Sciatic nerve (tissue), 2 donors: ENCODE results near the gene PLA2G5. TPM values are rescaled to one million over a fixed set of nuclear protein-coding genes. Genes with fewer than 3 reads are reported as not detected.
"Not testable (repeated sequence)": the region's sequence is repeated elsewhere in the genome, so short reads cannot be mapped to it uniquely, and the experiment has no call there.

ENCODE experiments used
- ATAC-seq: fragments of 200-7000 bp; cut with Tn5 transposase; one replicate; pipeline ENCODE4 v1.9.1; 2020; ENCODE audit warnings: mild to moderate bottlenecking, moderate library complexity
- DNase-seq: peaks from one replicate; pipeline ENCODE4 v3.0.0-alpha.2; 2020; ENCODE audit warnings: low spot score
- intact Hi-C: fragments of 100-400 bp; cut with DNase I; formaldehyde crosslinking; loops from one replicate; pipeline ENCODE4 v1.14.2; 2022
- total RNA-seq: library from RNA; stranded (reverse); fragmentation: NEBNext Ultra II Directional; extraction: Animal tissue kit (Norgen Biotek cat#: 25700); gene quantifications from one replicate; pipeline ENCODE4 v1.2.1, GENCODE V29; 2021
- donor health status: DM: no; HTN: no; CAD: no.
- donor health status: DM: no; HTN: no; CAD: no.

Gene PLA2G5
- total RNA-seq, 1 donor from 2014 or later = 1.3 TPM

GRCh38 chr1:20060791-20061190, 9.2 kb upstream of the PLA2G5 start:
- DNase-seq, ATAC-seq, intact Hi-C loops: not testable (repeated sequence)

GRCh38 chr1:20061866-20062265, 8.1 kb upstream of the PLA2G5 start:
- intact Hi-C loops = no loop called here
- ATAC-seq (no peak), DNase-seq (no peak)

DNA sequence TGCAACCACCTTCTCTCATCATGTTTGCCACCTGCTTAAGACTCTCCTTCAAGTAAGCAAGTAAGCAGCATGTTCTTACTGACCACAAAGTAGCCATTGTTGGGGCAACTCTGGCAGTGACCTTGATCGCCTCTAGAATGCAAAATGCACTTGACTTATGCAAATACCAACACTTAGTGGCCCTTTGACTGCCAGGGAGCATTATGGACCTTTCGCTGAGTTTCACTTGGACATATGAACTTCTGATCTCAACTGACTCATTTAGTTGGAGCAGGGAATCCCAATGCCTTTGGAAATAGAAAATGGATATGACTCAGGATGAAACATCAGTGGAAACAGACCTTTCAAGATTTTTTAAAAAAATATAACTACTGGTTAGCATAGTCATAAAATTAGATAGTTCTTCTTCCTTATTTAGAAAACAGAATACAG, 6.1 kb upstream of the PLA2G5 start:
- intact Hi-C loops = no loop called here
- no peak for DNase-seq
- ATAC-seq = no peak

GRCh38 chr1:20068722-20069121, 1.3 kb upstream of the PLA2G5 start:
- no peak for ATAC-seq
- DNase-seq = no peak
- intact Hi-C loops = no loop called here

DNA sequence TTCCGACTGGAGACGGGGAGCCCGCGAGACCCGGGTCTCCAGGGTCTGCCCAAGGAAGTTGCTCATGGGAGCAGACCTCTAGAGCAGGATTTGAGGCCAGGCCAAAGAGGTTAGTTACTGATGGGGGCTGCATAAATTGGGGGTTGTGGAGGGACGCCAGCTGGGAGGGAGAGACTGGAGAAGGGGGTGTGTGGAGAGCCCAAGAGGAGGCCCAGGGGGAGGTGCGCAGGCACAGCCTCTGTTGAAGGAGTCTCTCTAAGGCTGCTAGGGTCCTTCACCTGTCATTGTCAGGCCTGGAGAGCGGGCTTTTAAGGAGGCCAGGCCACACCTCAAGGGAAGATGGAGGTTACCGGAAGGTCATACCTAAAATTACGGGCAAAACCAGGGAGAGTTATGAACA, 363 bp downstream of the PLA2G5 start:
- intact Hi-C loops = no loop called here
- DNase-seq = no peak

DNA sequence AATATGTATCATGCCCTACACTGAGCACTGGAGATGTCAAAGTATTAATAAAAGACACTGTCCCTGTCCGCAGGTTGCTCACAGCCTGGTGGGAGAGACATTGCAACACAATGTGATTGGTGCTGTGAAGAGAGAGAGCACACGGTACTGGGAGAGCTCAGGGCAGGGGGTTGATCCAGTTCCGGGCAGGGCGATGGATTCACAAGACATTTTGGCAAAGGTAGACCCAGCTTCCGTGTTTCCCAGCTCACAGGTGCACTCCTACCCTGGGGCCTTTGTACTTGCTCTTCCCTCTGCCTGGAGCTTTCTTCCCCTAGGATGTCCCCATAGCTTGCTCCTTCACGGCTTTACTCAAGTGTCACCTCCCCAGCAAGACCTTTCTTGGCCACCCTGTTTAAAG, 1.4 kb downstream of the PLA2G5 start:
- DNase-seq = no peak
- intact Hi-C loops = no loop called here
- ATAC-seq = no peak

More for the DNA sequence above, 363 bp downstream of the PLA2G5 start:
- ATAC-seq = peak; percentile 49

DNA sequence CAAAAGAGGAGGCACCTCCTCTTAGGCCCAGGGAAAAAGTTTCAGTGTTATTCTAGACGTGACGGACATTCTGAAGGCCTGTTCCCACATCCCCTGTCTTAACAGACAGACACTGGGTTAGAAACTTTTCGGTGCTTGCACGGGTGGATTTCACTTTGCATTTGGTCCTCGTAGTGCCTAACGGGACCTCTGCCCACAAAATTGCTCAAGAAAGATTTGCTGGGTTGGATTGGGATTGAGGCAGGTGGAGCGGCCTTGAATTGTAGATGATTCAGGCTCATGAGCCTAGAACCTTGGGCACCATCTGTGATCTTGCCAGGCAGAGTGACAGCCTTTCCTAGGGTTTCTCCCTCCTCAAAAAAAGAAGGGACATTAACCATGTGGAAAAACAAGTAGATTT, 2.8 kb downstream of the PLA2G5 start:
- no peak for DNase-seq
- intact Hi-C loops = no loop called here
- no peak for ATAC-seq

- no peak for DNase-seq
Observed at GRCh38 chr1:20073256-20073655, 3.3 kb downstream of the PLA2G5 start.

GRCh38 chr1:20074055-20074724, 4.2 kb downstream of the PLA2G5 start:
- intact Hi-C loops = no loop called here
- ATAC-seq (no peak), DNase-seq (no peak)

More at GRCh38 chr1:20073256-20073655, 3.3 kb downstream of the PLA2G5 start:
- intact Hi-C loops = no loop called here
- no peak for ATAC-seq

DNA sequence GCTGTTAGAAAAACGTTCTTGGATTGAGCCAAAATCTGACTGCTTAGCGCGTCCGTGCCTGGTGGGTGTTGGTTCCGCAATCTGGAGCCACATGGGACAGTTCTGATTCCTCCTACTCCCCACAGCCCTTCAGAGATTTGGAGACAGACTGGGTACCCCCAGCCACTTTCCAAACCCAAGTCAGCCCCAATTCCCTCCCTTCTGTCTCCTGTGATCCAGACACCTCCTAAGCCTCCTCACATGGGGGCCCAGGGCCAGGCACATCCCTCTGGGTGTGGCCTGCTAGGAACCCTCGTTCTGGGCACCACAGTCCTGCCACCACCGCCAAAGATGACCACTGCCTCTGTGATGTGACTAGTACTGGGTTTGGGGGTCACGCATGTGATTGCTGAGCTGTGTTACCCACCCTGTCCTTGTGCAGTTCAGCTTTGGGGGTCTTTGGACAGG, 4.8 kb downstream of the PLA2G5 start:
- intact Hi-C loops = no loop called here
- no peak for DNase-seq
- no peak for ATAC-seq

GRCh38 chr1:20075345-20075744, 5.4 kb downstream of the PLA2G5 start:
- no peak for DNase-seq
- no peak for ATAC-seq
- intact Hi-C loops = no loop called here

GRCh38 chr1:20076223-20076622, 6.2 kb downstream of the PLA2G5 start:
- intact Hi-C loops = no loop called here
- no peak for ATAC-seq
- DNase-seq = no peak

- DNase-seq = no peak
- ATAC-seq = no peak
- intact Hi-C loops = no loop called here
Observed at GRCh38 chr1:20076710-20077461, 6.9 kb downstream of the PLA2G5 start.

DNA sequence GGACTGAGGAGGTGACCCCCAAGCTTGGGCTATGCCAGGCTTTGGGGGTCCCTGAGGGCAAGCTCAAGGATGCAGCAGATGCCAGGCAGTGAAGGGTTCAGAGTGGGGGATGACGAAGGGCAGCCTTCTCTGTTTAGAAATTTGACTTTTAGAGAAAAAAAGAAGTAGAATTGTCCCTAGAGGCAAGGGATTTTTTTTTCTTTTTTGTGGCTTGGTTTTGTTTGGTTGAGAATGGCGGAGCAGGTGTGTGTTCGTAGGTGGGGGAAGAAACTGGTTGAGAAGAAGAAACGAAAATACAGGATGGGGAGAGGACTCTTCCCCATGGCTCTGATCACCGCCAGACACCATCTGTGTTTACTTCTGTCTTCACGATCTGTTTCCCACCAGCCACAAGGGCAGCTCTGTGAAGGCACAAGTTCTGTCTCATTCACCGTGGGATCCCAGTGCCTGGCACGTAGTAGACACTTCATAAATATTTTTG, 8.2 kb downstream of the PLA2G5 start:
- intact Hi-C loops = no loop called here
- DNase-seq = no peak
- no peak for ATAC-seq

DNA sequence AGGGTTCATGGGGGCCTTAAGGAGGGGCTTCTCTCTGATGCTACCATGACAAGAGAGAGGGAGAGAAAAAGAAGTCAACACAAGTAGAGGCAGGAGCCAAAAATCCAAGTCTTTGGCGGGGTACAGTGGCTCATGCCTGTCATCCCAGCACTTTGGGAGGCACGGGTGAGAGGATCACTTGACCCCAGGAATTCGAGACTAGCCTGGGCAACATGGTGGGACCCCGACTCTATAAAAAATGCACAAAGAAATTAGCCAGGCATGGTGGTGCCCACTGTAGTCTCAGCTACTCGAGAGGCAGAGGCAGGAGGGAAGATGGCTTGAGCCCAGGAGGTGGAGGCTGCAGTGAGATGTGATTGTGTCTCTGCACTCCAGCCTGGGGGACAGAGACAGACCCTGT, 8.7 kb downstream of the PLA2G5 start:
- ATAC-seq = no peak
- intact Hi-C loops = no loop called here
- DNase-seq = no peak

DNA sequence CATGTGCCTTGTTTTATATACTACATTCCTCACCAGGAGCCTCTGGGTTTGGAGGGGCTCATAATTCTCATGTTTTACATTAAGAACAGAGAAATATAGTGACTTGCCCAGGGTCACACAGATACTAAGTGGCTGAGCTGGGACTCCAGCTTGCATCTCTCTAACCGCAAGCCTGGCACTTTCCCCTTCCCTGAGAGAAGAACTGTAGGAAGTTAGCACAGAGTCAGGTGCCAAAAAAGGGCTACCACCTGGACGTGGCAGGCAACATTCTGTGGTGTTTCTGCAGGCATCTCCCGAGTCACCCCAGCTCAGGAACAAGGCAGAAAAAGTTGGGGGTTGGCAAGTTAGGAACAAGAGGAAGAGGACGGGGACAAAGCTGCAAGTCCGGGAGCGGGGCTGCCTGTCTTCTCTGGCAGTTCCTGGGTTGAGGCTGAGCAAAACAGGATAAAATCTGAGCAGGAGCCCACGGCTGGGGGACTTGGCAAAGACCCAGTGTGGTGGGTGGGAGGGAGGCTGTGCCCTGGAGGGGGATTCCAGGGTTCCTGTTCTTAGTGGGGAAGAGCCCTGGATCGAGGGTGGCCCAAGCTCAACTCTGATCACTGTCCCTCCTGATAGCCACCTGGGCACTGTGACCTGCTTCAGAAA, 9.8 kb downstream of the PLA2G5 start:
- intact Hi-C loops = no loop called here
- no peak for DNase-seq
- ATAC-seq = no peak

DNA sequence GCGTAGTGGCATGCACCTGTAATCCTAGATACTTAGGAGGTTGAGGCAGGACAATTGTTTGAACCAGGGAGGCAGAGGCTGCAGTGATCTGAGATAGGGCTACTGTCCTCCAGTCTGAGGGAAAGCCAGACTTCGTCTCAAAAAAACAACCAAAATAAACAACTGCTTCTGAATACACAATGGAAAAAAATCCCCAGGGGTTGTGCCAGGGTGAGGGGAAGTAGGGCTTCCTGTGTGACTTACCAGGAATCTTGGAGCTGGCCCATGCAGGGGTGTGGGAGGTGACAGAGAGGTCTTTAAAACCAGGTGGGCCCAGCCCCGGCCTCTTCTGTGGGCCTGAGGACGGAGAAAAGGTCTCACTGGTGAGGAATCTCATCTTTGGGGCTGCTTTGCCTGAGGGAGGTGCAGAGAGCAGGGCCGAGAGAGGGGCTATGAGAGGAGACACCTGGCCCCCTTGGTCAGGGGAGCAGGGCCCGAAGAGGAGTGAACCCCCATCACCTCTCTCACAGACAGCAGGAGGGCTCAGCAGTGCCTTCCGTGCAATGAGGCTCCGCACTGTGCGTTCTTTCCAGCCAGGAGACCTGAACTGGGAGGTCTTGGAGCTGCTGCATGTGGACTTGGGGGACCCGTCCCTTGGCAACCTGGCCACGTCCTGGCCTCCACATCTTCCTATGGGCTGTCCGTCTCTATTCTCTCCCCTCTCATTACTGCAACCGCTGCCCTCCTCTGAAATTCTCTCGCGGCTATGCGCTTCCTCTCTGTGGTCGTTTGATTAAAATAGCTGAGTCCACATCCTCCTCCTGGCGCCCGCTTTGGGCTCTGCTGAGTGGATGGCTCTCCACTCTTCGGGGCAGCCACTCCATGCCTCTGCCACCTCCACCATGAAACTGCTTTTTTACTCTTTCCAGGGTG, 10.7 kb downstream of the PLA2G5 start:
- ATAC-seq (no peak), DNase-seq (no peak)
- intact Hi-C loops = no loop called here

GRCh38 chr1:20081353-20081810, 11.4 kb downstream of the PLA2G5 start:
- intact Hi-C loops = no loop called here
- ATAC-seq (no peak), DNase-seq (no peak)

- DNase-seq = no peak
- no peak for ATAC-seq
- intact Hi-C loops = no loop called here
Observed at GRCh38 chr1:20082772-20083171, 12.8 kb downstream of the PLA2G5 start.
